Endothelial cell of umbilical vein (primary cell): ENCODE results near the gene STK32C. TPM values are rescaled to one million over a fixed set of nuclear protein-coding genes. Genes with fewer than 3 reads are reported as not detected.

Experiments used
- BruUV-seq: library from RNA; stranded (reverse); fragments of 400-500 nt; replicated peaks from 2 replicates; lab custom pipeline; 2021; lab: Mats Ljungman, UMichigan
- CTCF ChIA-PET: fragments of 300-600, 350-600 bp; sonication (Branson Sonifier 250); formaldehyde crosslinking; loops from one replicate; lab custom pipeline; 2021; ENCODE audit warnings: antibody characterized with exemption, inconsistent platforms; lab: Charles Lee
- POLR2A ChIA-PET: fragments of 300-600, 350-600 bp; sonication (Branson Sonifier 250); formaldehyde crosslinking; loops from one replicate; lab custom pipeline; 2021; ENCODE audit warnings: antibody characterized with exemption, inconsistent platforms; lab: Charles Lee
- DNase-seq: peaks from one replicate; pipeline ENCODE4 v3.0.0-alpha.2; 2011; ENCODE audit warnings: low read depth, low spot score
- FAIRE-seq: peaks from 2 replicates; lab custom pipeline; 2011; peaks lifted over from hg19 to GRCh38; lab: Jason Lieb, UNC
- H2AFZ ChIP-seq: 2 replicates; pipeline ENCODE4 v1.6.0; 2012; ENCODE audit warnings: low read depth, low read length, control low read depth, inconsistent platforms
- H3K27ac ChIP-seq: 2 replicates; pipeline ENCODE4 v1.5.1; 2011; ENCODE audit warnings: low read depth, mild to moderate bottlenecking, control low read depth, low read length, moderate library complexity; ENCODE audit not compliant: insufficient read depth
- H3K27me3 ChIP-seq, 2 experiments: 2 replicates each; pipeline versions ENCODE4 v1.6.0 to v1.6.1; 2011; ENCODE audit warnings: low read length in 2 of 2, mixed read lengths in 1 of 2; ENCODE audit not compliant: control insufficient read depth in 2 of 2, insufficient read depth in 2 of 2
- H3K36me3 ChIP-seq, 2 experiments: 2 replicates in 1 of 2; 3 replicates in 1 of 2; pipeline ENCODE4 v1.5.1; 2011; ENCODE audit warnings: low read length in 2 of 2, mild to moderate bottlenecking in 1 of 2, moderate library complexity in 1 of 2; ENCODE audit not compliant: control insufficient read depth in 2 of 2, insufficient read depth in 2 of 2; ENCODE audit errors: extremely low read depth in 1 of 2
- H3K4me1 ChIP-seq: 3 replicates; pipeline ENCODE4 v1.5.1; 2011; ENCODE audit warnings: mild to moderate bottlenecking, low read length; ENCODE audit not compliant: control insufficient read depth, insufficient read depth; ENCODE audit errors: extremely low read depth
- H3K4me2 ChIP-seq: 2 replicates; pipeline ENCODE4 v1.6.1; 2011; ENCODE audit warnings: low read length, control low read depth, mixed read lengths; ENCODE audit not compliant: insufficient read depth
- H3K4me3 ChIP-seq, 3 experiments: fragments of 200-600 bp in 1 of 3; sonication (generic), shearing (Covaris generic) in 1 of 3; replicated peaks in 1 of 3; 2 replicates each; pipeline ENCODE4 v1.5.1; 2011 to 2016; ENCODE audit warnings: control low read depth in 3 of 3, low read length in 3 of 3, mild to moderate bottlenecking in 2 of 3, inconsistent platforms in 1 of 3, low read depth in 1 of 3, moderate library complexity in 1 of 3; ENCODE audit not compliant: insufficient read depth in 1 of 3
- H3K79me2 ChIP-seq: 2 replicates; pipeline ENCODE4 v1.6.0; 2012; ENCODE audit warnings: low read length, inconsistent platforms; ENCODE audit not compliant: control insufficient read depth, insufficient read depth
- H3K9ac ChIP-seq: replicated peaks from 2 replicates; pipeline ENCODE3; 2011; ENCODE audit warnings: low read length, control low read depth; ENCODE audit not compliant: insufficient read depth; ENCODE audit errors: extremely low read depth
- H3K9me1 ChIP-seq: replicated peaks from 3 replicates; pipeline ENCODE4 v1.6.0; 2011; ENCODE audit warnings: mild to moderate bottlenecking, low read length; ENCODE audit not compliant: control insufficient read depth, insufficient read depth; ENCODE audit errors: extremely low read depth
- H3K9me3 ChIP-seq: replicated peaks from 2 replicates; pipeline ENCODE4 v1.5.1; 2012; ENCODE audit warnings: low read length, inconsistent platforms; ENCODE audit not compliant: control insufficient read depth, insufficient read depth
- H4K20me1 ChIP-seq: replicated peaks from 2 replicates; pipeline ENCODE3; 2011; ENCODE audit warnings: mild to moderate bottlenecking, low read length; ENCODE audit not compliant: control insufficient read depth, insufficient read depth; ENCODE audit errors: extremely low read depth
- CTCF ChIP-seq, 2 donors: IDR thresholded peaks; 1 replicate in 1 of 2; 2 replicates in 1 of 2; pipeline ENCODE4 v1.5.1; 2011; ENCODE audit warnings: low read length in 2 of 2, mild to moderate bottlenecking in 2 of 2, moderate library complexity in 2 of 2, control low read depth in 1 of 2, inconsistent platforms in 1 of 2, low read depth in 1 of 2; ENCODE audit not compliant: insufficient read depth in 1 of 2; ENCODE audit errors: extremely low read depth in 1 of 2
- EZH2 ChIP-seq: IDR thresholded peaks from 2 replicates; pipeline ENCODE4 v1.6.1; 2012; ENCODE audit warnings: borderline replicate concordance, low read depth, mild to moderate bottlenecking, moderate library complexity, low read length, inconsistent platforms; ENCODE audit not compliant: severe bottlenecking
- FOS ChIP-seq: IDR thresholded peaks from 2 replicates; pipeline ENCODE4 v1.6.1; 2011; ENCODE audit warnings: mild to moderate bottlenecking, low read length, moderate library complexity, borderline replicate concordance; ENCODE audit not compliant: insufficient read depth
- GATA2 ChIP-seq: IDR thresholded peaks from 2 replicates; pipeline ENCODE4 v1.7.0; 2011; ENCODE audit warnings: low read depth, mild to moderate bottlenecking, moderate library complexity, mixed read lengths, low read length; ENCODE audit not compliant: insufficient read length, insufficient read depth
- JUN ChIP-seq: IDR thresholded peaks from 2 replicates; pipeline ENCODE4 v1.6.1; 2011; ENCODE audit warnings: borderline replicate concordance, low read depth; ENCODE audit not compliant: insufficient read length, insufficient read depth
- MYC ChIP-seq: IDR thresholded peaks from one replicate; pipeline ENCODE4 v1.6.1; 2011; ENCODE audit warnings: mild to moderate bottlenecking, low read depth, low read length
- POLR2A ChIP-seq: IDR thresholded peaks from 2 replicates; pipeline ENCODE4 v1.6.1; 2012; ENCODE audit warnings: low read depth, mild to moderate bottlenecking, control low read depth, low read length
- POLR2AphosphoS5 ChIP-seq: IDR thresholded peaks from 2 replicates; pipeline ENCODE4 v1.6.1; 2012; ENCODE audit warnings: low read depth, mild to moderate bottlenecking, control low read depth, low read length, moderate library complexity; ENCODE audit not compliant: insufficient read depth
- dilution Hi-C: fragments of 300-500 bp; cut with MboI; formaldehyde crosslinking; loops from one replicate; pipeline ENCODE4 v1.15.0; 2019; ENCODE audit warnings: low sequenced_read_pairs; ENCODE audit not compliant: extremely low pct_ligation_motif_present
- intact Hi-C: fragments of 100-400 bp; cut with micrococcal nuclease; formaldehyde crosslinking; loops from one replicate; pipeline ENCODE4 v1.10.0; 2022
- polyA plus RNA-seq, 4 experiments: library from polyadenylated mRNA; depleted of rRNA in 3 of 4; stranded (reverse) in 3 of 4; unstranded in 1 of 4; fragments of >200 nt; gene quantifications; 2 replicates each; pipeline versions ENCODE4 v1.2.1 to v1.2.3, GENCODE V29; 2011 to 2012; ENCODE audit warnings: missing spikeins in 1 of 4
- total RNA-seq: library from RNA; stranded (reverse); gene quantifications from 2 replicates; pipeline ENCODE4 v1.2.3, GENCODE V29; 2021
- TF ChIP-seq, protein P1 (sequence below): IDR thresholded peaks from 2 replicates; pipeline ENCODE4 v1.6.1; 2011; ENCODE audit not compliant: insufficient read depth, insufficient read length

Gene STK32C
- total and polyA plus RNA-seq, 2 donors (not counting 3 experiments of a cell fraction or from before 2014, with no cell fraction given): 5.4 to 14.1 TPM

- no peaks in the 10 kb centered on the region for H3K36me3 ChIP-seq
- H3K4me2 ChIP-seq: no peak overlapping the region
- H3K9ac ChIP-seq: no peak overlapping the region
- ChIA-PET CTCF (interaction anchor here (1.0 to 1.2 kb wide), 2 partner anchors 35 to 43 kb away, joined by 3 to 4 read pairs; no protein-coding TSS in a partner anchor), POLR2A (no interaction called here)
- no peaks in the 10 kb centered on the region for H3K9me1 ChIP-seq
- H4K20me1 ChIP-seq: no peaks in the 10 kb centered on the region
- dilution Hi-C loops (no loop called here), intact Hi-C loops (no loop called here)
- no peaks in the 10 kb centered on the region for H3K79me2 ChIP-seq
- no peak overlapping the region for H3K27ac ChIP-seq
- FAIRE-seq (no peak), DNase-seq (no peak)
- no TSS peak for BruUV-seq
- no peaks in the 10 kb centered on the region for H3K9me3 ChIP-seq
- no peak overlapping the region for H3K4me3 ChIP-seq
- H2AFZ ChIP-seq: no peak overlapping the region
- TF ChIP-seq POLR2A (no peak), MYC (no peak), FOS (no peak), EZH2 (no peak), CTCF (IDR thresholded peaks at IDR 0.05; ENCODE audit: extremely low read depth in 1 of 2, insufficient read depth in 1 of 2, low read depth in 1 of 2, low read length in 2 of 2) (no peak), GATA2 (no peak), JUN (no peak), POLR2AphosphoS5 (no peak)
- TF ChIP-seq, protein P1, sequence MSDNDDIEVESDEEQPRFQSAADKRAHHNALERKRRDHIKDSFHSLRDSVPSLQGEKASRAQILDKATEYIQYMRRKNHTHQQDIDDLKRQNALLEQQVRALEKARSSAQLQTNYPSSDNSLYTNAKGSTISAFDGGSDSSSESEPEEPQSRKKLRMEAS: no peak
- no peaks in the 10 kb centered on the region for H3K27me3 ChIP-seq
- no peaks in the 10 kb centered on the region for H3K4me1 ChIP-seq
Observed at GRCh38 chr10:132294561-132295318, 13.0 kb downstream of the STK32C start.
